CD4-positive, alpha-beta T cell treated with Interleukin-2 at 100 ng/mL for 4 hours (primary cell): Measurements from ENCODE around the gene ZIM2.
A peak's percentile ranks its signal among the peaks of the same experiment; 100 is the strongest.

ENCODE experiments used
- DNase-seq: peaks from one replicate; pipeline ENCODE4 v3.0.0-alpha.2; 2020; ENCODE audit warnings: low spot score

Gene ZIM2

GRCh38 chr19:56838909-56839651 is 1.4 kb downstream of the ZIM2 start:
- DNase-seq, result peak; percentile 2

GRCh38 chr19:56838024-56838908 is 2.3 kb downstream of the ZIM2 start:
- DNase-seq, result no peak

- DNase-seq, result no peak
These were observed 3.0 kb downstream of the ZIM2 start for GRCh38 chr19:56837492-56838023.

DNA sequence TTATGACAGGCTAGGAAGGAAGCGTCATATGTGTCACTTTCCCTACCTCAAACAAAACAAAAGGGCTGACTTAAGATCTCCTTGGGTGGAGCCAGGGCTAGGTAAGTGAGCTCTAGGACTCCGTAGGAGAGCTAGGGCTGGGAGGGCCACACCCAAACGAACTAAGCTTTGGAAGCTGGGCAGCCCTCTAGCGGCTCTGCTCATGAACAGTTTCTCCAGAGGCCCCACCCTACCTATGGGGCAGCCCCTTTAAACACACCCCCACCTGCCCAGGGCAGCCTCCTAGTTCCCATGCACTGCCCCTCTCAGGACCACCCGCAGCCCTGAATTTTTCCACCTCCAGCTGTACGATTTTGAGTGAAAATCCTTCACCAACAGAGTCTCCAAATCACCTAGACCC is 3.5 kb downstream of the ZIM2 start:
- DNase-seq, result no peak

DNA sequence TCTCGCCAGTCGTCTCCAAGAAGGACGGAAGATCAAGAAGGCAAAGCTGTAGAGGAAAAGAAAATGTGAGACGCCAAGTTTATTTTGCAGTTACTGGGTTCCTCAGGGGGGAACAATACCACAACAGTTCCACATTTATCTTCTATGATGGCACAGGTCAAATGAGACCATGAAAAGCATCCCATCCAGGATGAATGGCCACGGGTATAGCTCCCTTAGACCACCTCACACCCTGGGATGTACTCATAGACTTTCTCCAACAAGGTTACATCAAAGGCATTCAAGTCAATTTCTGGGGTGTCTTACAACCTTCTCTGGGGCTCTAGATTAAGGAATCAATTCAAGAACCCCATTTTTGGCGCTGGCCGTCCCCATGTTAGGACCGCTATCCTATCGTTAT is 4.5 kb downstream of the ZIM2 start:
- no peak for DNase-seq

GRCh38 chr19:56835401-56835800 is 5.1 kb downstream of the ZIM2 start:
- no peak for DNase-seq

- no peak for DNase-seq
These were observed 5.8 kb downstream of the ZIM2 start for GRCh38 chr19:56834564-56835375.

GRCh38 chr19:56832352-56832928 is 8.1 kb downstream of the ZIM2 start:
- no peak for DNase-seq

DNA sequence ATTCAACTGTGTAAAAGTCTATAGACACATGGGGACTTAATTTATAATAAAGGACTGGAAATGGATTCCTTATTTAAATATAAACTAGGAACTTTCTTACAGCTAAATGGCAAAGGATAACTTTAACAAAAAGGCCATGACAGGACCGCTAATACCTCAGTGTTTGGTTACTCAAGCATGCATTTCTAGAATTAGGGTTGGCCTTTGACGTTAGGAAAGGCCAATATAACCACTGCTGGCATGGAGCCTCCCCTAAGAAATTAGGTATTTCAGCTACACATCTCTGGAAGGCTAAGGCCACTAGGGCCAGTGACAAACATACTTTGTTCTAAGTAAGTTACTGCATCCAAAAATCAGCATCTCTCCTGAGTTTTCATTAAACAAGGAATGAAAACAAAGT is 9.3 kb downstream of the ZIM2 start:
- DNase-seq, result no peak

DNA sequence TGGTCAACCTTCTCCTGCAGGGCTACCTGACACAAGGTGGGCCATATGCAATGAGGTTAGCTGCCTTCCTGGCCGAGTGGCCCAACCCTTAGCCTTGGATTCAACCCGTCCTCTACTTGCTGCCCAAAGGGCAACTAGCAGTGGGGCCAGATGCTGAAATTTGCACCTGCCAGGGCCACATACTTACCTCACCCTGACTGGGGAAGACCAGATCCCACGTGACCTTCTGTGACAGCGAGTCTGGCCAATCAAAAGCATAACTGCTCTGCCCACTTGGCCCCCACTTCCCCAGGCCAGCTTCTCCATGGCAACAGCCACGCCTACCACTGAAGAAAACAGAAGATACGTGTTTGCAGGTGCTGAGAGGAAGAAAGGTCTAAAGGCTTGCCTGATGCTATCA is 10.9 kb downstream of the ZIM2 start:
- no peak for DNase-seq

- DNase-seq, result no peak
These were observed 12.8 kb downstream of the ZIM2 start for GRCh38 chr19:56827708-56828107.

DNA sequence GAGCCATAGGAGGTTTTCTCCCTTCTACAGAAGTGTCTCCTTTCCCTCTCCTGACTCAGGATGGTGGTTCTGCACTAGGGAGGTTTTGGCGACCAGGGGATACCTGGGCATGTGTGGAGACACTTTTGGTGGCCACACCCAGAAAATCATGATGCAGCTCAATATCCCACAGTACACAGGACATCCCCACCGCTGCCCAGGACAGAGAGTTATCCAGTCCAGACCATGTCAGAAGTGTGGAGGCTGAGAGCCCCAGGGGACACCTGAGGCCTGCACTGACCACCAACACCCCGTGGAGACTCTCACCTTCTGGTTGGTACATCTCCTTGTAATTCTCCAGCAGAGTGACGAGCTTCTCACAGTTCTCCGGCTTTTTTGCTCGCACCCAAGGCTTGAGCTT is 16.6 kb downstream of the ZIM2 start:
- no peak for DNase-seq

- no peak for DNase-seq
These were observed 17.1 kb downstream of the ZIM2 start for GRCh38 chr19:56823417-56823816.

DNA sequence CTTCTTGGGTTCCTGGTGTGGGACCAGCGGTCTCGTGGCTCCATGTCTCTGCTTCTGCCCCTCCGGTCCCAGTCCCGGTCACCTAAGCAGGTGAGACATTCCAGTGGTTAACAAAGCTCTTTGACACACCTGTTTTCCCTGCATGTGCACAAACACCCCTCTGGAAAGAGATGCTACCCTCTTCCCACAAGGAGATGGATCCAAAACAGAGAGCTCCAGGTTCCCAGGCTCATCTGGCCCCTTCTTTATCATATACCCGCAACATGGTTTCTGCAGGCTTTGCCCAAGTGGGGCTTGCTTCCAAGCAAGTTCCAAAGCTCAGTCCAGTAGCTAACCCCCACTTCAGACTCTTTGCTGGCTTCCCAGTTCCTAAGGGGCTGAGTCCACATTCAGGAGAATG is 17.8 kb downstream of the ZIM2 start:
- no peak for DNase-seq

DNA sequence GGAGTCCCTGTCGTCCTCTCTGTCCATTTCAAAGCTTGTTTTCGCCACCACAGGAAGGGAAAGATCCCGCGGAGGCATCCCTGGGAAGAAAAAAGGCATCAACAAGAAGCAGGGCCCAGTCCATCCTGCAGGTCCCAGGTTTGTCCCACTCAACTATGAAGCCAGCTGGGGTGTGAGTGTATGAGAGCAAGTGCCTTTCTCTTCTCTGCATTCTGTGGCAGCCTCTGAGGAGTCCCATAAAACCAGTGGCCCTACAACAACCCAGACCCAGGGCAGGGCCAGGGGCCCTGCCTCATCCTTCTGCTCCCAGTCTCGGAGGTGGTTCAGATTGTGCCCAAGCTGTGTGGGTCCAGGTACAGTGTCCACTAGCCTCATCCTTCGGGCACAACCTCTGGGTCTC is 18.9 kb downstream of the ZIM2 start:
- DNase-seq, result no peak

DNA sequence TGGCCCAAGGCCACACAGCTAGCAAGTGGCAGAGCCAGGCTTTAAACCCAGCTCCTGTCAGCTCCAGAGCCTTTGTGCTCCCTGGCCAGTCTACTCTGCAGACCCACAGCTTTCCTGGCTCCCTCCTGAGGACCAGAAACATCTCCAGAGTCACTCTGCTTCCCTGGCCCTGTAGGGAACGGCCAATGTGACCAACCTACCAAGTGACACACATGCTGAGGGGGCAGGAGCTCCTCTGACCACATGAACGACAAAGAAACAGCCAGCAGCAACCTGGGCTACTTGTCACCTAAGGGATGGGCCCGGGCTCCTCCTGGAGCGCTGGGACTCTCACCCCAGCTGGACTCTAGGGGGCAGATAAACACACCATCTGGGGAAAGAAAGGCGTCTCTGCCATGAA is 19.3 kb downstream of the ZIM2 start:
- no peak for DNase-seq

- no peak for DNase-seq
These were observed 21.4 kb downstream of the ZIM2 start for GRCh38 chr19:56819166-56819565.

- DNase-seq, result no peak
These were observed 25.9 kb downstream of the ZIM2 start for GRCh38 chr19:56814656-56815055.

DNA sequence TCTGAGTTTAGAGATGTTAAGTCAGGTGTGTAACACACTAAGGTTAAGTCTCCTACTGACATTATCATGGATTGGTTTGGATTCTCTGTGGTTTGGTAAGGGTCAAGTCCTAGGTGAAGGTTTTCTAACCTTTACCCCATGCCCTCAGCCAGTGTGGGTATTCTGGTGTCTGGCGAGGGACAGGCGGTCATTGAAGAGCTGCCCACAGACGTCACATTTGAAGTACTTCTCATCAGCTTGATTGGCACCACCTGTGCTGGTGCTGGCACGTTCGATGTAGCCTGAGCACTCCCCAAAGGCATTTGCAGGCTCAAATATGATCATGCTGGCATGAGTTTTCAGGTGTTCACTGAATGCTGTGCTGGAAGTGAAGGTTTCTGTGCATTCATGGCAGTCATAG is 27.0 kb downstream of the ZIM2 start:
- DNase-seq, result no peak

- DNase-seq, result no peak
These were observed 29.0 kb downstream of the ZIM2 start for GRCh38 chr19:56811480-56811879.

- no peak for DNase-seq
These were observed 30.3 kb downstream of the ZIM2 start for GRCh38 chr19:56810260-56810659.
